ENCODE measurements around the gene ATP6V0E2. TPM values are rescaled to one million over a fixed set of nuclear protein-coding genes. Genes with fewer than 3 reads are reported as not detected.
"Not testable (repeated sequence)": the region's sequence is repeated elsewhere in the genome, so short reads cannot be mapped to it uniquely, and the experiment has no call there.

The ATP6V0E2 gene
- total RNA-seq, 1 experiment from 2014 or later = 14.1 TPM

- not testable (repeated sequence) for H3K9ac ChIP-seq (ENCODE audit: low read length); H3K27ac ChIP-seq (ENCODE audit: low read length)
Measured at GRCh38 chr7:149890715-149891114, 16.9 kb downstream of the ATP6V0E2 start.

DNA sequence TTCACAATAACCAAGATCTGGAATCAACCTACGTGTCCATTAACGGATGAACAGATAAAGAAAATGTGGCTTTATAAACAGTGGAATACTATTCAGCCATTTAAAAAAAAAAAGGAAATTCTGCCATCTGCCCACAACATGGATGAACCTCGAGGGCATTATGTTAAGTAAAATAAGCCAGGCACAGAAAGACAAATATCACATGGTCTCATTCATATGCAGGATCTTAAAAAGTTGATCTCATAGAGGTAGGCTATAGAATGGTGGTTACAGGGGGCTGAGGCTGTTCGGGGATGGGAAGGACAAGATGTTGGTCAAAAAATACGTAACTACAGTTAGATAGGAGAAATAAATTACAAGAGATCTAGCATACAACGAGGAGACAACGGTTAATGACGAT is 21.2 kb downstream of the ATP6V0E2 start:
- not testable (repeated sequence) for H3K9ac ChIP-seq (ENCODE audit: low read length); H3K27ac ChIP-seq (ENCODE audit: low read length); H3K9me3 ChIP-seq (ENCODE audit: low read length); H3K4me1 ChIP-seq (ENCODE audit: low read length); H3K27me3 ChIP-seq (ENCODE audit: low read length); DNase-seq; H2AFZ ChIP-seq (ENCODE audit: low read length); H3K4me3 ChIP-seq (ENCODE audit: low read length); H3K9me2 ChIP-seq (replicated peaks; ENCODE audit: insufficient read depth, low read length); H4K20me1 ChIP-seq (ENCODE audit: insufficient read depth, low read depth, low read length); H3K79me2 ChIP-seq (ENCODE audit: low read length); H3K36me3 ChIP-seq (ENCODE audit: insufficient read depth, low read length); H3K4me2 ChIP-seq (ENCODE audit: low read depth, low read length, poor library complexity, severe bottlenecking)

More at GRCh38 chr7:149890715-149891114, 16.9 kb downstream of the ATP6V0E2 start:
- H4K20me1 ChIP-seq (ENCODE audit: insufficient read depth, low read depth, low read length); H3K4me3 ChIP-seq (ENCODE audit: low read length); H3K9me2 ChIP-seq (replicated peaks; ENCODE audit: insufficient read depth, low read length); DNase-seq; H3K36me3 ChIP-seq (ENCODE audit: insufficient read depth, low read length); H3K27me3 ChIP-seq (ENCODE audit: low read length); H3K4me2 ChIP-seq (ENCODE audit: low read depth, low read length, poor library complexity, severe bottlenecking); H3K79me2 ChIP-seq (ENCODE audit: low read length); H3K4me1 ChIP-seq (ENCODE audit: low read length); H3K9me3 ChIP-seq (ENCODE audit: low read length); H2AFZ ChIP-seq (ENCODE audit: low read length): not testable (repeated sequence)

DNA sequence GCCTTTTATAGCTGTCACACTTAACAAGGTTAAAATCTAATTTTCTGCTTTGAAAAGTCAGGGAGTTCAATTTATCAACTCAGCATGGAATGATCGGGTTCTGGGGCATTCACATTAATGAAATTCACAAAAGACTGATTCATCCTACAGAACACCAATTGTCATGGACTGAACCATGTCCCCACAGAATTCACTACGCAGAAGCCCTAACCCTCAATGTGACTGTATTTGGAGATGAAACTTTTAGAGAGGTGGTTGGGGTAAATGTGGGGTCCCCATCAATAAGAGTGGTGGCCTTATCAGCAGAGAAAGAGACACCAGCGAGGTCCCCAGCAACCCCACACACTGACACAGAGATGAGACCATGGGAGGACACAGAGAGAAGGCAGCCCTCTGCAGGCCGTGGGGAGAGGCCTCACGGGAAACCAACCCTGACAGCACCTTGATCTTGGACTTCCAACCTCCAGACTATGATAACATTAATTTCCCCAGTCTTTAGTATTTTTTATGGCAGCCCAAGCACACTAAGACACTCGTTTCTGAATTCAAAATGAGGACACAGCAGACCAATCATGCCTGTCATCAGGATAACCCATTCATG is 34.1 kb downstream of the ATP6V0E2 start:
- H3K9me3 ChIP-seq (ENCODE audit: low read length); H3K27ac ChIP-seq (ENCODE audit: low read length); H3K9ac ChIP-seq (ENCODE audit: low read length); H4K20me1 ChIP-seq (ENCODE audit: insufficient read depth, low read depth, low read length); H3K27me3 ChIP-seq (ENCODE audit: low read length); H3K4me3 ChIP-seq (ENCODE audit: low read length); H3K9me2 ChIP-seq (replicated peaks; ENCODE audit: insufficient read depth, low read length); H3K4me1 ChIP-seq (ENCODE audit: low read length); H3K4me2 ChIP-seq (ENCODE audit: low read depth, low read length, poor library complexity, severe bottlenecking); H2AFZ ChIP-seq (ENCODE audit: low read length); DNase-seq; H3K79me2 ChIP-seq (ENCODE audit: low read length); H3K36me3 ChIP-seq (ENCODE audit: insufficient read depth, low read length): not testable (repeated sequence)

GRCh38 chr7:149910219-149910618 is 36.5 kb downstream of the ATP6V0E2 start:
- not testable (repeated sequence) for H3K9me3 ChIP-seq (ENCODE audit: low read length); H3K4me2 ChIP-seq (ENCODE audit: low read depth, low read length, poor library complexity, severe bottlenecking); H3K4me3 ChIP-seq (ENCODE audit: low read length); H3K36me3 ChIP-seq (ENCODE audit: insufficient read depth, low read length); H4K20me1 ChIP-seq (ENCODE audit: insufficient read depth, low read depth, low read length); H3K27me3 ChIP-seq (ENCODE audit: low read length); H3K9me2 ChIP-seq (replicated peaks; ENCODE audit: insufficient read depth, low read length); H3K9ac ChIP-seq (ENCODE audit: low read length); H3K79me2 ChIP-seq (ENCODE audit: low read length); H3K27ac ChIP-seq (ENCODE audit: low read length); H3K4me1 ChIP-seq (ENCODE audit: low read length); H2AFZ ChIP-seq (ENCODE audit: low read length); DNase-seq

GRCh38 chr7:149912126-149912525 is 38.4 kb downstream of the ATP6V0E2 start:
- not testable (repeated sequence) for DNase-seq; H3K9ac ChIP-seq (ENCODE audit: low read length); H3K4me3 ChIP-seq (ENCODE audit: low read length); H3K4me2 ChIP-seq (ENCODE audit: low read depth, low read length, poor library complexity, severe bottlenecking); H3K4me1 ChIP-seq (ENCODE audit: low read length); H3K9me2 ChIP-seq (replicated peaks; ENCODE audit: insufficient read depth, low read length); H2AFZ ChIP-seq (ENCODE audit: low read length); H3K36me3 ChIP-seq (ENCODE audit: insufficient read depth, low read length); H3K79me2 ChIP-seq (ENCODE audit: low read length); H4K20me1 ChIP-seq (ENCODE audit: insufficient read depth, low read depth, low read length); H3K27ac ChIP-seq (ENCODE audit: low read length); H3K9me3 ChIP-seq (ENCODE audit: low read length); H3K27me3 ChIP-seq (ENCODE audit: low read length)

DNA sequence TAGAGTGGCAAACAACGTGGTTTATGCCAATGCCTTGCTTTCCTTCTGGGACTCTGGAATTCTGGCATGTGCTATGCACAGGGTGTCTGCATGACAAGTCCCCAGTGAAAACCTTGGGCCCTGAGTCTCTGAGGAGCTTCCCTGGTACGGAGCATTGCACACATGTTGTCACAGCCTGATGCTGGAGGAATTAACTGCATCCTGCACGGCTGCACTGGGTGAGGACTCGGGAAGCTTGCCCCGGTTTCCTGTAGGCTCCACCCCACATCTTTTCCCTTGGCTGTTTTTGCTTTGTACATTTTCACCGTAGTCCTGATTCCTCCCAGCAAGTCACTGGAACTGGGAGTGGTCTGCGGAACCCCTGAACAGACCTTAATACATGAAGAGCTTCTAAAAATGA is 52.6 kb downstream of the ATP6V0E2 start:
- DNase-seq; H3K4me3 ChIP-seq (ENCODE audit: low read length); H3K4me1 ChIP-seq (ENCODE audit: low read length); H3K9me3 ChIP-seq (ENCODE audit: low read length); H3K27me3 ChIP-seq (ENCODE audit: low read length); H3K9me2 ChIP-seq (replicated peaks; ENCODE audit: insufficient read depth, low read length); H3K79me2 ChIP-seq (ENCODE audit: low read length); H3K36me3 ChIP-seq (ENCODE audit: insufficient read depth, low read length); H3K4me2 ChIP-seq (ENCODE audit: low read depth, low read length, poor library complexity, severe bottlenecking); H4K20me1 ChIP-seq (ENCODE audit: insufficient read depth, low read depth, low read length); H3K27ac ChIP-seq (ENCODE audit: low read length); H3K9ac ChIP-seq (ENCODE audit: low read length); H2AFZ ChIP-seq (ENCODE audit: low read length): not testable (repeated sequence)

Small RNA genes within 50 kb of the gene (small RNA-seq; reads per million reads assigned to genes)
- gene AC093458.1 = not detected

Other genes starting within 250 kb of the ATP6V0E2 start
- 0.71 TPM in 1 of 2 replicates, not detected in the other for gene ZNF467, start 100.4 kb upstream of the ATP6V0E2 start, total RNA-seq (2014; rRNA removed; shearing (Covaris generic); ENCODE audit: low replicate concordance)
- 9.2 and 12.2 TPM in 2 replicates for gene ZNF862, start 35.6 kb upstream of the ATP6V0E2 start, total RNA-seq (2014; rRNA removed; shearing (Covaris generic); ENCODE audit: low replicate concordance)

Measured in Karpas-422 (cell line).